ENCODE measurements around the gene TET2.

The TET2 gene

DNA sequence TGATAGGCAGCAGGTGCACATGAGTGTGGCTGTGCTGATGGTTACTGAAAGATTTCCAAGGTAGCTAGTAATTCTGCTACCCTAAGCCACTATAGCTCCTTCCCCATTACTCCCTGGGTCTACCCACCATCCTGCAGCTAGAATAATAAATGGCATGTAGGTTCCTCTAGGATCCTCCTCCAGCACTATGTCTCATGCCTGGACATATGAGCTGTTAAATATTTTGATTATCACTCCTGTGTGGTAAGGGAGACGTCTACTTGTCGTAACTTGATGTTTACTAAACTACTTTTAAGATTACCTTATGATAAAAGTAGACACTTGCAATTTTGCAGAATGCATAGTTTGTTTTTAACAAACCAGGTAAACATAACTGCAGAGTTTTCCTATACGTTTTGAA lies 35.5 kb downstream of the TET2 start:
- DNase-seq (ENCODE audit: low spot score): no peak

DNA sequence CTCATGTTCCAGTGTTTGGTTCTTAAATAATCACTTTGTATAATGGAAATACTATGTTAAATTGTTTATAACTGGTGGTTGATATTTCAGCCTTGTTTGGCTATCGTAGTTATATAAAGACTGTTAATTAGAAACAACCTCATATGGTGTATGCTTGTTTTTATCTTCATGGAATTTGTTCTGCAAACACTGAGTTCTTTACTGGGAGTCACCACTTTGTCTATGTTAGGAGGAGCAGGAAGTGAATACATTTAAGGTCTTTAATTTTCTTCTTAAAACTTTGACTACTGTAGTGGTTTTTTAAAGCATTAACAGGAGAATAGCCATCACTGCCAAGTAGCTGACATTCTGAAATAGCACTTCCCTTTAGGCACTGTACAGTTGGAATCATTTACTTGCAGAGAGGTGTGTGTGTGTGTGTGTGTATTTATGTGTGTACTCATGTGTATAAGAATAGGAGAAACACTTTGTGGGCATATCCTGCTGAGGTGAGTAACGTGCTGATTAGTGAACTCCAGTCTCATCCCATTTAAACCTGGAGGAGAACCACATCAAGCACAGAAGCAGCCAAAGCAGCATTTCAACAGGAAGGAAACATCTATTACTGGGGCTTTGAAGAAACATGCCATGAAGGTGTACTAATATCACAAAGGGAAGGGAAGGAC lies 37.8 kb downstream of the TET2 start:
- no peak for DNase-seq (ENCODE audit: low spot score)

- DNase-seq (ENCODE audit: low spot score): no peak
Measured at GRCh38 chr4:105186701-105187161, 40.1 kb downstream of the TET2 start.

DNA sequence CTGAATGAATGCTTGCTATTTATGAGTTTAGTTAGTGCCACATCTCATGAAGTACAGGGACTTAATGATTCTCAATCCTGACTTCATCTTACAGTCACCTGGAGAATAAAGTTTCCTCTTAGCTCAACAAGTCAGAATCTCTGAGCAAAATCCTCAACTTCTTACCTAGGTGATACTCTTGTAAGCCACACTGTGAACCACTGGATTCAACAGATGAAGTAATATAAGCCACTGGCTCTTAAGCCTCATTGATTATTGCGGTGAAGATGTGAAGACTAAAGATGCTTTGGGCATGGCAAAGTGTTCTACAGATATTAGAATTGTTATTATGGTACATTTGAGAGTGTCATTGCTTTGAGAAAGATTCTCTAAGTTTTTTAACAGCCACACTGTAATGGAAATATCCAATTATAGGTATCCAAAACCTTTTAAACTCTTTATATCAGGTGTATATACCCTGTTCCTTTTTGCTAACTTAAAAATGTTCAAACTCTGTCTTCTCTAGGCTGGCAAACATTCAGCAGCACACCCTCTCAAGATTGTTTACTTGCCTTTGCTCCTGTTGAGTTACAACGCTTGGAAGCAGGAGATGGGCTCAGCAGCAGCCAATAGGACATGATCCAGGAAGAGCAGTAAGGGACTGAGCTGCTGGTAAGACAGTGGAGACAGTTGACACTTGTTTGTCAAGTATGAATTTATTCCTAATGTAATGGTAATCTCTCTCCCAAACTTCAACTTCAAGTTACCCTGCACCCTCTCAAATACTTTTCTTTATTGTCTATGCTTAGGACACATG lies 43.4 kb downstream of the TET2 start:
- DNase-seq (ENCODE audit: low spot score): no peak

- peak; percentile 12 for DNase-seq (ENCODE audit: low spot score)
Measured at GRCh38 chr4:105191621-105192210, 45.0 kb downstream of the TET2 start.

DNA sequence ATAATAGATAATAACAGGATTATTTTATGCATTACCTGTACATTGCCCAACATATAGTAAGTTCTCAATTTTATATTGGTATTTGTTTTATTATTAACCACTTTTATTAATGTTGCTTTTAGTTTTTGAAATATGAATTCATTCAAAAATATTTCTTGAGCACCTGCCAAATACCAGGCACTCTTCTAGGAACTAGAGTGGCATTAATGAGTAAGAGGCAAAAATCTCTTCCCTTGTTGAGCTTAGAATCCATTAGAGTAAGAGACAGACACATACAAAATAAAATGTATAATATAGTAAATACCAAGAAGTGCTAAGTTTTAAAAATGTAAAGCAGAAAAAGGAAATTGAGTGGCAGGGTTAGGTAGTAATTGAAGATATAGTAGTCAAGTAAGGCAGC lies 45.8 kb downstream of the TET2 start:
- no peak for DNase-seq (ENCODE audit: low spot score)

- DNase-seq (ENCODE audit: low spot score): no peak
Measured at GRCh38 chr4:105192910-105193309, 46.2 kb downstream of the TET2 start.

DNA sequence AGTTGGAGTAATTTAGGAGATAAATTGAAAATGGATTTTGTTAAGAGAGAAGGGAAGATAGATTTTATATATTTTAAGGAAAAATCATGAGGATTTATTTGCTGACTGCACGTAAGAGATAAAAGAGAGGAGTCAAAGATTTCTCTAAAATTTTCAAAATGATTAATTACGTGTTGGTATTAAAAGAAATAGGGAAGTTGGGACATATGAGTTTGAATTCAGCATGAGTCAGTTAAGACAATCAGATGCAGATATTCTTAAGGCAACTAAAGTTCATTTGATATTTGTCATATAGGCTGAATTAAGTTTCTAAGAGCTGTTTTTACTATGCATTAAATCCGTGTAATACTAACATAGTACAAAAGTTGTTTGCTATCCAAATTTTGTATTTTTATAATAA lies 46.9 kb downstream of the TET2 start:
- DNase-seq (ENCODE audit: low spot score): no peak

GRCh38 chr4:105194328-105195231 lies 47.9 kb downstream of the TET2 start:
- DNase-seq (ENCODE audit: low spot score): no peak

DNA sequence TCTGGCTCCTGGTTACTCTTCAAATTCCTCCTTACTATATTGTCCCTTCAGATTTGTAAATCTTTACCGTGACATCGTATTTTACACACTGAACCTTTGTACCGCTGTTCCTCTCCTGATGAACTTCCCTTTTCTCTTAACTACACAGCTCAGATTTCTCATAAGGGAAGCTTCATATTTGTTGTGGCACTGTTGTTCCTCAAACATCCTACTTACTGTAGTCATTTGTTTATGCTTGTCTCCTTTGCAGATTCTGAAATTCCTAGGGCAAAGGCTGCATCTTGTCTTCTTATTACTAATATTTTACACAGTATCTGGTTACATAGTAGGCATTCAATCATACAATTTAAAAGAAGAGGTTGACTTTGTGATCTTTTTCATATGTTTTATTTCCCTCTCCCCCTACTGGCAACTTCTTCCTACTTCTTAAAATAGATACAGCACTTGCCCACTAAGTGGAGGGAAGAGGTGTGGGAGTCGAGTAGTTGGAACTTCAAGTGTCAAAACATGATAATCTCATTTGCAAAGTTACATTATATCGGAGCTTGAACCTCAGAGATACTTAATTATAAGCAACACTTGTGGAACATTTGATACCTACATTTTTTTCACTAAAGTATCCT lies 50.0 kb downstream of the TET2 start:
- no peak for DNase-seq (ENCODE audit: low spot score)

DNA sequence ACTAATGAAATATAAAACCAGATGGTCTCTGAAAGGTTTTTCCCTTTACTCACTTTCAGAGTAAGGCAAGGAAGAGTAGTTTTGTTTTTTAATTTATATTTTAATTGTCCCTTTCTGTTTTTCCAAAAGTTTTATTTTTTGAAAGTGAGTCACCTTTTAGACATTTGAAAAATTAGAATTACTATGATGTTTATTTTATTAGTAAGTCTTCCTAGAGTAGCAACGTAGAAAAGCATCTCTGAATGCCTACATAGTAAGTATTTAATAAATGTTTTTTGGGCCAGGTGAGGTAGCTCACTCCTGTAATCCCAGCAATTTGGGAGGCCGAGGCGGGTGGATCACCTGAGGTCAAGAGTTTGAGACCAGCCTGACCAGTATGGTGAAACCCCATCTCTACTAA lies 51.1 kb downstream of the TET2 start:
- no peak for DNase-seq (ENCODE audit: low spot score)

DNA sequence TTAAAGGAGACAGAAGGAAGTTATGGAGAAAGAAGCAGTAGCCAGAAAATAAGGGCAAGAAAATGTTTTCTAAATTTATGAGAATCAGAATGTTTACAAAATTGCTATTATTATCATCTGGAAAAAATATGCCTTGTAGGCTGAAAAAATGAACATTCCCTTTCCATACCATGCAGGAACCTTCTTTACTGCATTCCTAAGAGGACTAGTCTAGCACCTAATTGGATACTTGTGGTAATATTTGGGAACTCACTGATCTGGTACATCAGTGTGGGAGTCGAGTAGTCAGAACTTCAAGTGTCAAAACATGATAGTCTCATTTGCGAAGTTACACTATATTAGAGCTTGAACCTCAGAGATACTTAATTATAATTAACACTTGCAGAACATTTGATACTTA lies 51.9 kb downstream of the TET2 start:
- DNase-seq (ENCODE audit: low spot score): no peak

DNA sequence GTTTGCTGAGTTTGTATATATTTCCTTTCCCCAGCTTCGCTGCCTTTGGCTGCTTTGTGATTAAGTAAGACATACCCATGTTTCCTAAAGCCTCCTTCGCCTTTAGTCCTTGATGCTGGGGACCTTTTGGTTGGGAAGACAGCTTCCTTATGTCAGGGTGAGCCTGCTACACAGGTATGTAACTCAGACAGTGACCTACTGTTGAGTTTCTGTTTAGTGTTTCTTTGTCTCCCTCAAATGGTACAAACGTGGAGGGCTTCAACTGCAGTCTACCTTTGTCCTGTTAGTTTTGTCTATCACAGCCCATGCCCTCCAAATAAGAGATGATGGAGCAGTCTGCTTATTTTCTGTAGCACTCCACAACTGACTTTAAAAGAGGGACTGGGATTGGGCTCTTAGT lies 59.5 kb downstream of the TET2 start:
- DNase-seq (ENCODE audit: low spot score): no peak

DNA sequence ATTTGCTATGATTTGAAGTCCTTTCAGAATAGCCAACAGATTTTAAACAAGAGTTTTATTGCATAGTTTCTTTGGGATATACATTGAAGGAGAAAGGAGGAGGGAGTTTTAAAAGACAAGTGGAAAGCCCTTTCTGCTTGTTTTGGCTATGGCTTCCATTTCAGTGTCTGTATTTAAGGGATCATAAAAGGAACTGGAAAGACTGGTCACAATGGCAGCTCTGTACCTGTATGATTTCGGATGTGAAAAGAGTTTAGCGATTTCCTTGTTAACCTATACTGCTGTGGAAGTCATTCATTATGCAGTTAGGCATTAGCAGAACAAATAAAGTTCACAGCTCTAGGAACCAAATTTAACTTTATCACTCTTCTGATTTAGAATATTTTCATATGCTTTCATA lies 60.7 kb downstream of the TET2 start:
- no peak for DNase-seq (ENCODE audit: low spot score)

DNA sequence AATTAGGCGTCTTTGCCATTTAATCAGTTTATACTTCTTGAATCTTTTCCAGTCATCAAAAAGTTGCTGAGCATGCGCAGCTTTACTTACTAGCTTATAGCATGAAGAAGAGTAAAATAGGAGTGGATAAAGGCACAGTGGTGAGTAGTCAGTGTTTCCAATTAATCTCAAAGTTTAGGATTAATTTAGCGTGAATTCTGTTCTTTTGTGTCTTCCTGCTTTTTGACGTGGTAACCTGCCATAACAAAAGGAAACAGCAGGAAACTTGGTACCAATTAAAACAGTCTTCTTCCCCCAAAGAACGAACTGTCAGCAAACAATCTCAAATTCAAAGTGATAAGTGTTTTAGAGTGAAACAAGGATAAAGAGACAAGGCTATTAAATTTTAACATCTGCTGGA lies 61.9 kb downstream of the TET2 start:
- no peak for DNase-seq (ENCODE audit: low spot score)

DNA sequence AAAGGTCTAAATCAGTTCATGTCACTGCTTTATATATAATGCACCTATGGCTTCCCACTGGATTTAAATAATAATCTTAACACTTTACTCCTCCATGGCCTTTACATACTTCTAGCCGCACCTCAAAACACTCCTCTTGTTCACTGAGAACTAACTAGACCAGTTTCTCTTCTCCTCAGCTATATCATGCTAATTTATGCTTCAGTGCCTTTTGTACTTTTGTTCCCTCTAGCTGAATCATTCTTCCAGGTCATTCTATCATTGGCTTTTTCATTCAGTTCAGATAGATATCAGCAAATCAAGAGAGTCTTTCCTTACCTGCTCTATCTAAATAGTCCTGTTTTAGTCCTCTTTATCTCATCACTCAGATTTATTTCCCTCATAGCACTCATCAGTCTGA lies 64.2 kb downstream of the TET2 start:
- no peak for DNase-seq (ENCODE audit: low spot score)

GRCh38 chr4:105215609-105216313 lies 69.1 kb downstream of the TET2 start:
- no peak for DNase-seq (ENCODE audit: low spot score)

DNA sequence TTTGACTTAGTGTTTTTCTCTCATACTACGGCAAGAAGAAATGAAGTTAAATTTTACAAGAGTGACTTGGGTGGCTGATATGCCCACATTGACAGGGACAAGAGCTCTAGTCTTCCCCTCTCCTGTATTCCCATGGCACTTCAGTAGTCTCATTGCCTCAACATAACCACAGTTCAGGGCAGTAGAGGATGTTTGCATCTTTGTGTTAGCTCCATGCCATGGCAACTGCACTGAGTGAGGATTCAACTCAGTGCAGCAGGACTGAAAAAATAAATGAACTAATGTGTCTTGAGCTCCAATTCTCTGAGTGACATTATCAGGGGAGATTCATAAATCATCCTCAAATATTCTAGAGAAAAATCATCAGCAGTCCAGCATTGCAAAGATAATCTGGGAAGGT lies 78.8 kb downstream of the TET2 start:
- DNase-seq (ENCODE audit: low spot score): no peak

DNA sequence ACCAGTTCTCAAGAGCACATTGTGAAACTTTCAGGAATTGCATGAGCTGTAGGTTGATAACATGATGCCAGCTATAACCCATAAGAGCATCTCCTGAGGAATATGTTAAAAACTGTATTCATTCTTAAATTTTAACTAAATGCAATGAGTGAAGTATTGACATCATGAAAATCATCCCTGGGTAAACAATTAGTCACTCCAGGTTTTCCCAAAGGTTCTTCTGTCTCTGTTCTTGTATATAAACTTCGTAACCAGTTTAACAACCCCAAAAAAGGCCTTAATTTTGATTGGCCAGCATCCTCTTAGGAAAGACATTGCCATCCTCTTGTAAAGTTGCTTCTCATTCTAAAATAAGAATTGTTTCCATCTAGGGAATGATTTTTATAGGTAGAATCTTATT lies 80.4 kb downstream of the TET2 start:
- DNase-seq (ENCODE audit: low spot score): no peak

GRCh38 chr4:105230287-105230686 lies 83.6 kb downstream of the TET2 start:
- no peak for DNase-seq (ENCODE audit: low spot score)

GRCh38 chr4:105232374-105232773 lies 85.7 kb downstream of the TET2 start:
- no peak for DNase-seq (ENCODE audit: low spot score)

All from AG20443 (cell line).